Iris pigment epithelial cell (primary cell): ENCODE measurements around the gene ZBTB7B.

ENCODE experiments used
- DNase-seq: peaks from one replicate; pipeline ENCODE4 v3.0.0-alpha.2; 2011; ENCODE audit warnings: low read depth

The ZBTB7B gene

DNA sequence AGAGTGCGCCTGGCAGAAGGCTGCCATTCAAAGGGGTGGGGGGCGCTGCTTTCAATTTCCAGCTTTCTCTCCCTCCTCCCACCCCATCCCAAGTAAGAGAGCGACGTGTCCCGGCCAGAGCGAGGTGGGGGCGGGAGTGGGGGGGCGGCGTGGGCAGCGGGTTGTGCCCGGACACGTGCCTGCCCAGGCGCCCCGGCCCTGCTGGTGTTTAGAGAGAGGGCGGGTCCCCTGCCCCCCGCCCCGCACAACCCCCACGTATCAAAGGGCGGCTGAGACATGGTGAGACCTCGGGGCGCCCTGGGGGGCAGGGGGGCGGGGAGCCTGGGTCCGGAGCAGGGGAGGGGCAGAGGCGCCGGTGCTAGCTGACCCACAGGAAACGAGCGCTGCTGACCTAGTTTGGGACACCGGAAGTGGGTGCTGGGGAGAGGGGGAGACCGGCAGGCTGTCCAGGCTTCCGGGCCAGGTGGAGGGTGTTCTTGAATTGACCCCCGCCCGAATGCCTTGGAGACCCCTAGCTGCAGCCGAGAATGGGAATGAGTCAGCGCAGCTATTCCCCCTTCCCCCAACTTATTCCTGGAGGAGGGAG lies 1.3 kb downstream of the ZBTB7B start:
- DNase-seq, result peak; percentile 41

DNA sequence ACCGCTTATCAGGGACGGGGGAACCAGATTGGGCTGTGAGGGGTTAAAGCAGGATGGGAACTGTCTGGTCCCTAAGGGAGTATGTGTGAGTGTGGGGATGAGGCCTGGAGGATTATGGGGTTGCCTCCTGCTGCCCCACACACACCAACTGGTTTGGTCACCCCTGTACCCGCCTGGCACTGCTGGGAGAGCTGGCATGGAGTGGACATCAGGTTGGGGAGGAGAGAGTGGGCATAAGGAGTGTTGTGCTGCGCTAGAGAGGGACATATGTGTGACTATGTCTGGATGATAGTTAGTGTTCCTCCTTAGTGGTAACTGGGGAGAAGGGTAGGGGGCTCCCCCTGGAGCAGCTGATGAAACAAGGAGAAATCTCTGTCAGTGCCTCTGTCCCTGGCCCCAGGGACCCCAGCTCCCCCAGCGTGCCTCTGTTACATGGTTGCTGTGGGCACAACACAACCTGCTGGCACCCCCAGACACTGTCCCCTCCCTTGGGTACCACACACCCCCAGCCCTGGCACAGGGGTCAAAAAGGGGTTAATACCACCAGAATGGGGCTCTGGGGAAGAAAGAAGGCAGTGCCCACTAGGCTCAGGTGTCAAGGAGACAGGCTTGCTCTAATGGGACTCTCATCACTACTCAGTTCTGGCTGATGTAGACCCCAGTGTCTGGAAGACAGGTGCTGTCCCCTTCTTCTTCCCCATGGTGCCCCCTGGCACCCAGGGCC lies 1.9 kb downstream of the ZBTB7B start:
- no peak for DNase-seq

DNA sequence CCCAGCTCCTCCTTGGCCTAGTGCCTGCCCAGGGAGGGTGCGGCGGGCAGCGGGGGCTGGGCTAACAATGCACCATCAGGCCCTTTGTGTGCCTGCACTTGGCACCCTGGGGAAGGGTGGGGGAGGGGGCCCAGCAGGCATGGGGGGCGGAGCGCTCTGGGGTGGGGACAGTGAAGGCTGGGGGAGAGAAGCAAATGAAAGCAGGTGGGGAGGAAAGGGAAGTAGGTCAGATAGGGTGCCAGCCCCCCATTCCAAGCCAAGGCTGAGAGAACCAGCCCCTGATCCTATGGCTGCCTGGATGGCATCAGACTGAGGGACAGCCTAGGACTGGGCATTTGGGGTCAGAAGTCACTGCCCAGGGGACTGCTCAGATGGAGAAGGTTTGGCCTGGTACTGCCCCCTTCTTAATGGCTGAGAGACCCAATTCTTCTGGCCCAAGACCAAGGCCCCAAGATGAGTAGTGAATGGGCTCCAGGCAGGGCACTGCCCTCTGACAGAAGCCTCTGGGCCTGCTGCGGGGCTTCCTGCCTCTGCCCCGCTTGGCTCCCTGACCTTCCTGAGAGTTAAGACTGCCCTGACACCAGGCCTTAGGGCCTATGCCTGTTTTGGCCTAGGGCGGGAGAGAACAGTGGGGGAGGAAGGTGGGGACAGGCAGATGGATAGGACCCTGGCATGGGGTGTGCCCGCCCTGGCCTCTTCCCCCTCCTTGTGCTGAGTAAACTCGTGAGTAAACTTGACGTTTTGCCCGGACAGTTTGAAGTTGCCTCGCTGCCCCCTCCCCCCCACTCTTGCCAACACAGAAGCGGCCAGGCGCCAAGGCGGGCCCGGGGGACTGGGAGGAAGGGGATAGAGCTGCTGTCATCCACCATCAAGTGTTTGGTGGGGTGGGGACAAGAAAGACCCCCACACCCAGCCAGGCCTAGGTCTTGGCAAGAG lies 2.7 kb downstream of the ZBTB7B start:
- no peak for DNase-seq

GRCh38 chr1:155006601-155007101 lies 4.0 kb downstream of the ZBTB7B start:
- no peak for DNase-seq

GRCh38 chr1:155007251-155007828 lies 4.7 kb downstream of the ZBTB7B start:
- no peak for DNase-seq

- no peak for DNase-seq
These were observed 5.7 kb downstream of the ZBTB7B start for GRCh38 chr1:155008015-155008941.

GRCh38 chr1:155009221-155009711 lies 6.7 kb downstream of the ZBTB7B start:
- no peak for DNase-seq

DNA sequence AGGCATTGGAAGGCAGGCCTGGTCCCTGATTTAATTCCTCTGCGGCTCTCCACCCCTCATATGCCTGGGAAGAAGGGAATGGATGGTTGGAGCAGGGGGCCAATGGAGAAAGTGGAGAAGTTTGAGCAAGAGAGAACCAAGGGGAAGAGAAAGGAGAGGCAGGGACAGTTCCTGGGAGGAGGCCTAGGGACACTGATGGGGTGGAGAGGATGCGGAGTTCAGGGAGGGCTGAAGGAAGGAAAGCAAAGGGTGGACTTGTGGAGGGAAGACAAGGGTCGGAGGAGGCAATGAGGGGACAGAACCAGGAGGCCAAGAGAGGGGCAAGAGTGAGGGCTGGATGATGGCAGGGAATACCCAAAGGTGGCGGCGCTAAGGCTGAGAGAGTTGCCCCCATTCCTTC lies 7.1 kb downstream of the ZBTB7B start:
- no peak for DNase-seq

- no peak for DNase-seq
These were observed 7.8 kb downstream of the ZBTB7B start for GRCh38 chr1:155010211-155010918.

DNA sequence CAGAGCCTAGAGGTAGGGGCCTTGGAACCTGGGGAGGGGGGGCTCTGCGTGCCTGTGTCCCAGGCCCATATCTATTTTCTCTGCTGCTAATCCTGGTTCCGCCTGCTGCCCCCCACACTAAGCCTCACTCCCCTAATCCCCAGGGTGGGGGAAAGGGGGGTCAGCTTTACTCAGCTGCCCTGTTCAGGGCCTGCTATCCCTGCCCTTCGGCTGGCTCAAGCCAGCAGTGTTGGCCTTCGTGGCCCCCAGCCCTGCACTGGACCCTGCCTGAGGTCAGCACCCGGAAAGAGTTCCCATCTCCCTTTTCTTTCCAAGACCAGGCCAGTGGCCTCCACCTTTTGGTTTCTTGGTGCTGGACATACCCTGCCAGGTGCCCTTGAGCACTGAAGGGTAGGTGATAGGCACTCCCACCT lies 8.4 kb downstream of the ZBTB7B start:
- no peak for DNase-seq

DNA sequence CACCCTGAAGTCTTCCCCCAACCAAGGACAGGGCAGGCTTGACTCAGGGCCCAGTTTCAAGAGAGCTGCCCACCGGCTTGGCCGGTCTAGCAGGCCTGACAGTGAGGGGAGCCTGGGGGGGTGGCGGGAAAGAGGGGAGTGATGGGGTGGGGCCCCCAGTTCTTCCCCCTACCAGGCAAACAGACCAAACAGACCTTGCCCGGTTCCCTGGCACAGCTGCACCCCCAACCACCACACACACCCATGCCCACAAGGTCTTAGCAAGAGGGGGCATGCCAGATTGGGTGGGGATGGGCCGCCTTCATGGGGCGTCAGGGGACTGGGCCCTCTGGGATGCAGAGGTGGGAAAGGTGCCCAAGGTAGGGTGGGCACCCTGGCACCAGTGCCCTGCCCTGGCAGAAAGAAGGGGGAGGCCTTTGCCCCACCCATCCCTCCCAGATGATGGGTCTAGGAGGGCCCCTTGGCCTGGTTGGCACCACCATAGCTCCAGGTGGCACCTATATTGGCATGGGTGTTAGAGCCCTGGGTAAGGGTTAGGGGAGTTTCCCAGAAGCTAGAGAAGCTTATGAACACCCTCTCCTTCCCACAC lies 8.9 kb downstream of the ZBTB7B start:
- no peak for DNase-seq

- DNase-seq, result peak; percentile 46
These were observed 9.5 kb downstream of the ZBTB7B start for GRCh38 chr1:155012026-155012546.

GRCh38 chr1:155012776-155013602 lies 10.4 kb downstream of the ZBTB7B start:
- DNase-seq, result no peak

GRCh38 chr1:155013632-155014031 lies 11.0 kb downstream of the ZBTB7B start:
- DNase-seq, result no peak

GRCh38 chr1:155014709-155015508 lies 12.3 kb downstream of the ZBTB7B start:
- no peak for DNase-seq

DNA sequence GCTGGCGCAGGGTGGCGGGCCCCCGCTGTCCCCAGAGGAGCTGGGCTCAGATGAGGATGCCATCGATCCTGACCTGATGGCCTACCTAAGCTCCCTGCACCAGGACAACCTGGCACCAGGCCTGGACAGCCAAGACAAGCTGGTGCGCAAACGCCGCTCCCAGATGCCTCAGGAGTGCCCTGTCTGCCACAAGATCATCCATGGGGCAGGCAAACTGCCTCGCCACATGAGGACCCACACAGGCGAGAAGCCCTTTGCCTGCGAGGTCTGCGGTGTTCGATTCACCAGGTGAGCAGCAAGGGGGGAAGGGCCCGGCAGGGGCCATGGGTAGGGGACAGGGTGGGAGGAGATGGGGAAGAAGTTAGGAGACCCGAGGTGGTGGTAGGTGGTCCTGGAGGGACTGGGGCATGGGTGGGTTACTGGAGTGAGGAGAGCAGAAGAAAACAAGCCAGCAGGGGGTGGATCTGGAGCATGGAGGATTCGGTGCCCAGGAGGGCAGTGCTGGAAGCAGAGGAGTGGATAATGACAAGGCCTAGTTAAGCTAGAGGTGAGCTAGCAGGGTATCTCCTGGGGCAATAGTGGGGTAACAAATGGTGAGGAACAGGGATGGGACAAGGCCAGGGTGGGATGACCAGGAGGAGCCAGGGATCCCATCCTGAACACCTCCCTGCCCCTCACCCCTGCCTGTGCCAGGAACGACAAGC lies 13.1 kb downstream of the ZBTB7B start:
- DNase-seq, result no peak

DNA sequence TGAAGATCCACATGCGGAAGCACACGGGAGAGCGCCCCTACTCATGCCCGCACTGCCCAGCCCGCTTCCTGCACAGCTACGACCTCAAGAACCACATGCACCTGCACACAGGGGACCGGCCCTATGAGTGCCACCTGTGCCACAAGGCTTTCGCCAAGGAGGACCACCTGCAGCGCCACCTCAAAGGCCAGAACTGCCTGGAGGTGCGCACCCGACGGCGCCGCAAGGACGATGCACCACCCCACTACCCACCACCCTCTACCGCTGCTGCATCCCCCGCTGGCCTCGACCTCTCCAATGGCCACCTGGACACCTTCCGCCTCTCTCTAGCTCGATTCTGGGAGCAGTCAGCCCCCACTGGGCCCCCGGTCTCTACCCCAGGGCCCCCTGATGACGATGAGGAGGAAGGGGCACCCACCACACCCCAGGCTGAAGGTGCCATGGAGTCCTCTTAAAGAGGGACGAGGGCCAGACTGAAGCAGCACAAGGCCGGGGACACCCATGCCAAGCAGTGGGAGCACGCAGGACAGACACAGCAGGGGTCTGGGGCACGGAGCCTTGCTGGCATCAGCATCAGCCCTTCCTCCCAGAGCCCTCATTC lies 13.7 kb downstream of the ZBTB7B start:
- DNase-seq, result no peak
